H1 (cell line): Measurements from ENCODE around the gene CHST13. TPM values are rescaled to one million over a fixed set of nuclear protein-coding genes. Genes with fewer than 3 reads are reported as not detected.

ENCODE experiments used
- CTCF ChIA-PET: fragments of 300-600 bp; sonication (Branson Sonifier 250); formaldehyde crosslinking; loops from one replicate; lab custom pipeline; 2021; ENCODE audit not compliant: partially characterized antibody; lab: Charles Lee
- POLR2A ChIA-PET: fragments of 300-600 bp; sonication (Branson Sonifier 250); formaldehyde crosslinking; loops from one replicate; lab custom pipeline; 2021; ENCODE audit warnings: inconsistent platforms; ENCODE audit not compliant: partially characterized antibody; lab: Charles Lee
- DNase-seq, 2 experiments: peaks; one replicate each; pipeline versions ENCODE4 v3.0.0 to v3.0.0-alpha.2; 2010 to 2022; ENCODE audit warnings: low spot score in 2 of 2, low read depth in 1 of 2, mixed read lengths in 1 of 2
- FAIRE-seq: peaks from 2 replicates; lab custom pipeline; 2011; peaks lifted over from hg19 to GRCh38; lab: Jason Lieb, UNC
- H2AFZ ChIP-seq: 2 replicates; pipeline ENCODE4 v1.8.1; 2012; ENCODE audit warnings: low read length, inconsistent platforms
- H2AK5ac ChIP-seq: 2 replicates; pipeline ENCODE4 v1.6.1; 2013; ENCODE audit warnings: low read depth, low read length
- H2BK120ac ChIP-seq: replicated peaks from 2 replicates; pipeline ENCODE3; 2013; ENCODE audit warnings: low read depth, low read length, inconsistent platforms
- H2BK12ac ChIP-seq: 2 replicates; pipeline ENCODE4 v1.6.1; 2013; ENCODE audit warnings: low read depth, low read length
- H2BK15ac ChIP-seq: 2 replicates; pipeline ENCODE4 v1.6.1; 2013; ENCODE audit warnings: low read length
- H2BK20ac ChIP-seq: 2 replicates; pipeline ENCODE4 v1.6.1; 2013; ENCODE audit warnings: low read length
- H2BK5ac ChIP-seq: 2 replicates; pipeline ENCODE4 v1.6.1; 2013; ENCODE audit warnings: low read depth, low read length
- H3K14ac ChIP-seq: 2 replicates; pipeline ENCODE4 v1.6.1; 2013; ENCODE audit warnings: inconsistent platforms; ENCODE audit not compliant: insufficient read length
- H3K18ac ChIP-seq: 2 replicates; pipeline ENCODE4 v1.6.1; 2013; ENCODE audit warnings: low read length; ENCODE audit errors: extremely low read depth
- H3K23ac ChIP-seq: 2 replicates; pipeline ENCODE4 v1.6.1; 2013; ENCODE audit warnings: inconsistent platforms; ENCODE audit not compliant: insufficient read length
- H3K23me2 ChIP-seq: 2 replicates; pipeline ENCODE4 v1.6.1; 2013; ENCODE audit warnings: low read depth, low read length
- H3K27ac ChIP-seq: 2 replicates; pipeline ENCODE4 v1.6.1; 2011; ENCODE audit warnings: low read depth, low read length, inconsistent platforms
- H3K27me3 ChIP-seq, 4 experiments: replicated peaks in 1 of 4; 1 replicate in 1 of 4; 2 replicates in 3 of 4; pipeline versions ENCODE4 v1.6.1 to v1.8.1; 2011 to 2013; ENCODE audit warnings: low read length in 3 of 4, mild to moderate bottlenecking in 3 of 4, inconsistent platforms in 2 of 4, mixed read lengths in 2 of 4, moderate library complexity in 1 of 4; ENCODE audit not compliant: control insufficient read depth in 3 of 4, insufficient read depth in 3 of 4; ENCODE audit errors: extremely low read depth in 1 of 4
- H3K36me3 ChIP-seq, 4 experiments: 2 replicates each; pipeline versions ENCODE4 v1.6.1 to v1.8.1; 2011 to 2013; ENCODE audit warnings: mild to moderate bottlenecking in 4 of 4, low read length in 3 of 4, moderate library complexity in 2 of 4, control low read depth in 1 of 4, inconsistent platforms in 1 of 4; ENCODE audit not compliant: insufficient read depth in 4 of 4, control insufficient read depth in 2 of 4
- H3K4ac ChIP-seq: replicated peaks from 2 replicates; pipeline ENCODE3; 2013; ENCODE audit warnings: low read length, low read depth, mixed read lengths, inconsistent platforms; ENCODE audit not compliant: insufficient read length
- H3K4me1 ChIP-seq, 4 experiments: replicated peaks in 1 of 4; 1 replicate in 1 of 4; 2 replicates in 3 of 4; pipeline versions ENCODE4 v1.6.1 to v1.8.1; 2011 to 2013; ENCODE audit warnings: low read length in 3 of 4, inconsistent platforms in 2 of 4, mixed read lengths in 1 of 4; ENCODE audit not compliant: insufficient read depth in 4 of 4, control insufficient read depth in 3 of 4
- H3K4me2 ChIP-seq, 2 experiments: 2 replicates each; pipeline versions ENCODE4 v1.6.1 to v1.8.1; 2011 to 2013; ENCODE audit warnings: low read depth in 2 of 2, low read length in 2 of 2, control low read depth in 1 of 2, inconsistent platforms in 1 of 2, mild to moderate bottlenecking in 1 of 2; ENCODE audit not compliant: insufficient read depth in 1 of 2
- H3K4me3 ChIP-seq, 4 experiments: fragments of 200-600, 300-600 bp in 1 of 4; sonication (generic), shearing (Covaris generic), sonication (Bioruptor Twin) in 1 of 4; 2 replicates each; pipeline versions ENCODE4 v1.5.1 to v1.8.1; 2011 to 2016; ENCODE audit warnings: low read length in 4 of 4, low read depth in 3 of 4, control low read depth in 2 of 4, inconsistent platforms in 2 of 4, mild to moderate bottlenecking in 2 of 4, mixed read lengths in 1 of 4, moderate library complexity in 1 of 4; ENCODE audit not compliant: insufficient read depth in 2 of 4; ENCODE audit errors: extremely low read depth in 1 of 4
- H3K56ac ChIP-seq: replicated peaks from 2 replicates; pipeline ENCODE3; 2013; ENCODE audit warnings: low read depth, mild to moderate bottlenecking, mixed read lengths, low read length, inconsistent platforms; ENCODE audit not compliant: insufficient read length
- H3K79me1 ChIP-seq: 2 replicates; pipeline ENCODE4 v1.6.1; 2013; ENCODE audit warnings: low read depth, low read length, control low read depth
- H3K79me2 ChIP-seq, 2 experiments: 2 replicates each; pipeline versions ENCODE4 v1.6.1 to v1.8.1; 2012 to 2013; ENCODE audit warnings: low read length in 2 of 2, mild to moderate bottlenecking in 2 of 2, inconsistent platforms in 1 of 2; ENCODE audit not compliant: insufficient read depth in 2 of 2, control insufficient read depth in 1 of 2
- H3K9ac ChIP-seq, 4 experiments: replicated peaks in 1 of 4; 1 replicate in 1 of 4; 2 replicates in 3 of 4; pipeline versions ENCODE4 v1.6.1 to v1.8.1; 2011 to 2013; ENCODE audit warnings: low read depth in 3 of 4, low read length in 3 of 4, control low read depth in 2 of 4, mild to moderate bottlenecking in 2 of 4, moderate library complexity in 2 of 4, inconsistent platforms in 1 of 4; ENCODE audit errors: extremely low read depth in 1 of 4
- H3K9me3 ChIP-seq, 2 experiments: 2 replicates each; pipeline versions ENCODE4 v1.6.1 to v1.8.1; 2012 to 2013; ENCODE audit warnings: mild to moderate bottlenecking in 2 of 2, moderate library complexity in 2 of 2, control low read depth in 1 of 2, inconsistent platforms in 1 of 2, low read depth in 1 of 2, low read length in 1 of 2, mixed read lengths in 1 of 2; ENCODE audit not compliant: insufficient read depth in 2 of 2
- H4K20me1 ChIP-seq, 2 experiments: replicated peaks in 1 of 2; 2 replicates each; pipeline versions ENCODE3 to v1.8.1; 2011 to 2013; ENCODE audit warnings: inconsistent platforms in 2 of 2, low read length in 2 of 2, mild to moderate bottlenecking in 1 of 2; ENCODE audit not compliant: insufficient read depth in 2 of 2, control insufficient read depth in 1 of 2
- H4K5ac ChIP-seq: 2 replicates; pipeline ENCODE4 v1.6.1; 2013; ENCODE audit warnings: low read length, low read depth, mixed read lengths, inconsistent platforms; ENCODE audit not compliant: insufficient read length
- H4K8ac ChIP-seq: 2 replicates; pipeline ENCODE4 v1.8.0; 2013; ENCODE audit warnings: mild to moderate bottlenecking, moderate library complexity, low read length, inconsistent platforms; ENCODE audit not compliant: insufficient read depth; ENCODE audit errors: extremely low read depth
- H4K91ac ChIP-seq: replicated peaks from 2 replicates; pipeline ENCODE3; 2013; ENCODE audit warnings: low read length, mixed read lengths, inconsistent platforms; ENCODE audit not compliant: insufficient read length
- ASH2L ChIP-seq: fragments of 200-600, 300-600 bp; sonication (generic); IDR thresholded peaks from one replicate; pipeline ENCODE4 v1.7.1; 2017; ENCODE audit warnings: low read length
- CEBPB ChIP-seq: IDR thresholded peaks from 2 replicates; pipeline ENCODE4 v1.6.1; 2012; ENCODE audit warnings: low read depth, low read length
- CHD1 ChIP-seq: IDR thresholded peaks from 2 replicates; pipeline ENCODE4 v1.6.1; 2012; ENCODE audit warnings: low read depth, low read length, improper control_type of control experiment
- CHD2 ChIP-seq: IDR thresholded peaks from 2 replicates; pipeline ENCODE4 v1.6.1; 2012; ENCODE audit warnings: low read length, improper control_type of control experiment
- HDAC6 ChIP-seq: IDR thresholded peaks from one replicate; pipeline ENCODE4 v1.7.1; 2012; ENCODE audit warnings: low read depth, mild to moderate bottlenecking, inconsistent platforms, low read length, moderate library complexity
- JUND ChIP-seq: IDR thresholded peaks from 2 replicates; pipeline ENCODE4 v1.6.1; 2011; ENCODE audit warnings: mild to moderate bottlenecking, improper control_type of control experiment, low read length
- KDM5A ChIP-seq: fragments of 200-600 bp; IDR thresholded peaks from 2 replicates; pipeline ENCODE4 v1.7.1; 2012; ENCODE audit warnings: mild to moderate bottlenecking, low read length, inconsistent platforms, mixed read lengths
- MAFK ChIP-seq: IDR thresholded peaks from 2 replicates; pipeline ENCODE4 v1.6.1; 2012; ENCODE audit warnings: low read depth, mild to moderate bottlenecking, improper control_type of control experiment, low read length
- NANOG ChIP-seq: IDR thresholded peaks from 2 replicates; pipeline ENCODE4 v1.6.1; 2011; ENCODE audit warnings: low read length, low read depth, mild to moderate bottlenecking, inconsistent platforms; ENCODE audit not compliant: insufficient read depth, poor library complexity, severe bottlenecking
- POLR2A ChIP-seq, 2 experiments: IDR thresholded peaks; 1 replicate in 1 of 2; 2 replicates in 1 of 2; pipeline ENCODE4 v1.6.1; 2011; ENCODE audit warnings: low read depth in 2 of 2, low read length in 2 of 2, mild to moderate bottlenecking in 2 of 2; ENCODE audit errors: control extremely low read depth in 1 of 2
- RFX5 ChIP-seq: IDR thresholded peaks from 2 replicates; pipeline ENCODE4 v1.6.1; 2011; ENCODE audit warnings: low read depth, low read length, improper control_type of control experiment, borderline replicate concordance
- SIN3A ChIP-seq, 2 experiments: IDR thresholded peaks in 1 of 2; conservative IDR thresholded peaks in 1 of 2; 2 replicates each; pipeline ENCODE4 v1.6.1; 2011 to 2012; ENCODE audit warnings: low read length in 2 of 2, improper control_type of control experiment in 1 of 2, low read depth in 1 of 2, mild to moderate bottlenecking in 1 of 2
- SIRT6 ChIP-seq: IDR thresholded peaks from one replicate; pipeline ENCODE4 v1.7.1; 2012; ENCODE audit warnings: low read length, inconsistent platforms
- SP2 ChIP-seq: IDR thresholded peaks from 2 replicates; pipeline ENCODE4 v1.6.1; 2012; ENCODE audit warnings: mild to moderate bottlenecking, low read length, inconsistent platforms
- TAF1 ChIP-seq: IDR thresholded peaks from 2 replicates; pipeline ENCODE4 v1.6.1; 2011; ENCODE audit warnings: mild to moderate bottlenecking, low read depth, low read length
- TCF12 ChIP-seq: IDR thresholded peaks from 2 replicates; pipeline ENCODE4 v1.6.1; 2011; ENCODE audit warnings: low read depth, mild to moderate bottlenecking, low read length
- TEAD4 ChIP-seq: IDR thresholded peaks from 2 replicates; pipeline ENCODE4 v1.6.1; 2012; ENCODE audit warnings: low read depth, low read length, inconsistent platforms, mixed read lengths
- WGBS, 2 experiments: shearing (Covaris generic) in 1 of 2; methylation state at CpG; one replicate each; pipeline versions ENCODE4 v1.1.6 to v1.1.7; 2013 to 2015; ENCODE audit warnings: low lambda C conversion rate in 2 of 2, mixed read lengths in 2 of 2, inconsistent platforms in 1 of 2, low coverage in 1 of 2, missing lambda C conversion rate in 1 of 2; ENCODE audit not compliant: insufficient replicate concordance in 2 of 2, insufficient coverage in 1 of 2, insufficient read length in 1 of 2; ENCODE audit errors: extremely low coverage in 1 of 2, missing lambda C conversion rate in 1 of 2; 5-methylcytosine and 5-hydroxymethylcytosine counted together
- polyA plus RNA-seq, 7 experiments: library from polyadenylated mRNA; depleted of rRNA in 3 of 7; stranded (reverse) in 5 of 7; unstranded in 2 of 7; fragments of >200 nt in 5 of 7; fragments of 200-250 nt in 2 of 7; gene quantifications; 1 replicate in 5 of 7; 2 replicates in 1 of 7; 4 replicates in 1 of 7; pipeline versions ENCODE4 v1.2.1 to v1.2.3, GENCODE V29; 2011 to 2013; ENCODE audit warnings: missing spikeins in 2 of 7, mixed read lengths in 2 of 7
- total RNA-seq: library from RNA; stranded (reverse); fragmentation: NEBNext Ultra II Directional; extraction: Animal tissue kit (Norgen Biotek cat#: 25700); gene quantifications from 2 replicates; pipeline ENCODE4 v1.2.1, GENCODE V29; 2021

CHST13 gene
- total and polyA plus RNA-seq, 2 of the 8 experiments (the other 6 are each of a cell fraction or from before 2014, with no cell fraction given): 5.4 to 11.7 TPM

GRCh38 chr3:126516936-126517290 lies 7.0 kb upstream of the CHST13 start:
- H3K4ac ChIP-seq: no peak overlapping the region
- no peaks in the 10 kb centered on the region for H3K79me2 ChIP-seq
- no peak overlapping the region for H3K14ac ChIP-seq
- no peaks in the 10 kb centered on the region; a peak in 1 of 7 replicates for H3K4me1 ChIP-seq
- H3K4me2 ChIP-seq: no peak overlapping the region
- no peak overlapping the region for H2BK15ac ChIP-seq
- no peak overlapping the region for H2AK5ac ChIP-seq
- H3K56ac ChIP-seq: no peak overlapping the region
- H4K91ac ChIP-seq: no peak overlapping the region
- no peak overlapping the region for H3K23ac ChIP-seq
- H3K18ac ChIP-seq: no peak overlapping the region
- no peak overlapping the region for H2AFZ ChIP-seq
- H3K4me3 ChIP-seq: no peak overlapping the region
- H2BK20ac ChIP-seq: no peak overlapping the region
- H3K79me1 ChIP-seq: no peaks in the 10 kb centered on the region
- 94% methylated on average over 9 of the region's 9 CpGs; no CpG with 5 or more reads in 1 of the 2 experiments for WGBS, 2 experiments
- FAIRE-seq: no peak
- no peaks in the 10 kb centered on the region for H4K20me1 ChIP-seq
- H3K9me3 ChIP-seq: no peaks in the 10 kb centered on the region
- no peak for DNase-seq
- H2BK12ac ChIP-seq: no peak overlapping the region
- no peaks in the 10 kb centered on the region; the same call in 1 of the 2 replicates for H3K23me2 ChIP-seq
- no peak overlapping the region for H4K8ac ChIP-seq
- no peaks in the 10 kb centered on the region for H3K36me3 ChIP-seq
- H3K27me3 ChIP-seq: no peaks in the 10 kb centered on the region
- no peak overlapping the region for H2BK120ac ChIP-seq
- CTCF ChIA-PET: interaction anchor here (0.8 kb wide), 1 partner anchor 143 kb away, joined by 3 read pairs; no protein-coding TSS in a partner anchor
- no peak overlapping the region for H3K27ac ChIP-seq
- no peak overlapping the region for H3K9ac ChIP-seq
- POLR2A ChIA-PET: no interaction called here
- no peak overlapping the region for H4K5ac ChIP-seq
- no peak overlapping the region for H2BK5ac ChIP-seq
- TF ChIP-seq TEAD4 (no peak), KDM5A (no peak), ASH2L (no peak), SP2 (no peak), POLR2A (IDR thresholded peaks at IDR 0.05; ENCODE audit: control extremely low read depth in 1 of 2, low read depth in 2 of 2, low read length in 2 of 2) (no peak), HDAC6 (no peak), SIN3A (conservative IDR thresholded peaks at IDR 0.05 in 1 of 2, IDR thresholded peaks at IDR 0.05 in 1 of 2; ENCODE audit: low read depth in 1 of 2, low read length in 2 of 2) (no peak), TCF12 (no peak), TAF1 (no peak), NANOG (no peak), CHD1 (no peak), SIRT6 (no peak), JUND (no peak), CEBPB (no peak), RFX5 (no peak), MAFK (no peak), CHD2 (no peak)
